Activated CD4-positive, alpha-beta T cell treated with anti-CD3 and anti-CD28 coated beads, Interleukin-10, Interleukin-2, amounts not matched to agents 100 ng/mL and 50 ng/mL, durations not matched to agents 16 hours and 8 hours (primary cell): ENCODE measurements around the gene PACS2.
"Not testable (repeated sequence)": the region's sequence is repeated elsewhere in the genome, so short reads cannot be mapped to it uniquely, and the experiment has no call there.

ENCODE experiments used
- DNase-seq: peaks from one replicate; pipeline ENCODE4 v3.0.0-alpha.2; 2020

PACS2 gene

DNA sequence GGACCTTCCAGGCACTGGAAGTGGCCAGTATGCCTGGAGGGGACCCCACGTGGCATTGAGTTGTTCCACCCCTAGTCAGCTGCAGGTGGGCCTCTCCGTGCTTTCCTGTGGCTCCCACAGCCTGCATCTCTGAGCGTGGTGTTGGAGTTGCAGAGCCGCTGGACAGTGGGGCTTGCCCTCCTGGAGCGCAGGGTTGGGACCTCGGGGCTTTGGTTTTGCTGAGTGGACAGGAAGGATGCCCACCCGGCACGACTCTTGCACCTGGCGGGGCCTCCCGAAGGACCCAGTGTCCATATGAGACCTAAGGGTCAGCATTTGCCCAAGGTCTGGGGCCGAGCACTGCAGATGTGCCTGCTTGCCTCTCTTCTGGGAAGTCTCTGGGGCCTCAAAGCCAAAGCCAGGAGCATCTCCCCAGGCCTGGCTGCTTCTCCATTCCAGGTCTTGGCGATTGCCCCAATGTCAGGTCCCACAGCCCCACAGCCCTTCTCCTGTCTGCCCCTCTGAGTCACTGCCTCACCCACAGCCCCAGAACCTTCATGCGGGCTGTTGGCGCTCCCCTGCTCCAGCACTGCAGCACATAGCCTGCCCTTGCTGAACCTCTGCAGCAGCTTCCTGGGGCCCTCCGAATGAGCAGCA lies 1.5 kb downstream of the PACS2 start:
- DNase-seq, result no peak

GRCh38 chr14:105316577-105316941 lies 2.0 kb downstream of the PACS2 start:
- DNase-seq, result no peak

DNA sequence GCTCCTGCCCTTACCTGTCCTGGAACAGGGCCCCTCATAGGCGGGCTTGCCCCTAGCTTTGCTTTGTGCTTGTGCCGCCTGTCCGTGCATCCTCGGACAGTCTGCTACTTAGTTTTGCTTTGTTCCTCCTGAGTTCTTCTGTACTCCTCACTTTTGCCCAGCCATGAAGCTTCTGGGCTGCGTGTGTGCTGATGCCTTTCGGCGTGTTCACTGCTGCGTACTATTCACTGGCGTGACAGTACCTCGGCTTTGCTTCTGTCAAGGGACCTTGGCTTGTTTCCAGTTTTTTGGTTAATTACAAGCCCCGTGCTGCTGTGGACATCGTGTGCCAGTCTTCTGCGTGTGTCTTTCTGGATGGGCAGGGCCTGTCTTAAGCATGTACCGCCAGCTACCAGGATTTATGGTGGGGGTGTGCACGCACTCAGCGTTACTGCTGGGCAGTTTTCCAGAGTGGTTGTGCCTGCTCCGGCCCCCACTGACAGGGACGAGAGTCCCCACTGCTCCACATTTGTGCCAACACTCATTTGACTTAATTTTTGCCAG lies 2.5 kb downstream of the PACS2 start:
- DNase-seq, result no peak

DNA sequence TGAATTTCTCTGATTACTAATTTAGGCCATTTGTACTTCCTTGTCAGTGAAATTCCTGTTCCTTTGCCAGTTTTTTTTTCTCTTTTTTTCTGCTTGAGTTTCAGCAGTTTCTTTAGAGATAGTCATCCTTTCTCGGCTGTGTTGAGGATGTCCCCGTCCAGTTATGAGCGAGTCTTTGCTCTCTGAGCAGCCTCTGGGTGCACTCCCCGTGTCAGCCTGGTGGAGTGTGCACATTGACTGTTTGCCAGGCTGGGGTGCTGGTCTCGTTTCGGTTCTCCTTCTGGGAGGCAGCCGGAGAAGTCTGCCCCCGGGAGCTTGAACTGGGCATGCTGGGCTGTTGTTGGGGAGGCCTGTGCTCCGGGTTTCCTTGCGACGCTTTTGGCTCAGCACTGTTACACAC lies 3.0 kb downstream of the PACS2 start:
- peak; percentile 32 for DNase-seq

- DNase-seq, result no peak
Measured at GRCh38 chr14:105322791-105323556, 8.4 kb downstream of the PACS2 start.

DNA sequence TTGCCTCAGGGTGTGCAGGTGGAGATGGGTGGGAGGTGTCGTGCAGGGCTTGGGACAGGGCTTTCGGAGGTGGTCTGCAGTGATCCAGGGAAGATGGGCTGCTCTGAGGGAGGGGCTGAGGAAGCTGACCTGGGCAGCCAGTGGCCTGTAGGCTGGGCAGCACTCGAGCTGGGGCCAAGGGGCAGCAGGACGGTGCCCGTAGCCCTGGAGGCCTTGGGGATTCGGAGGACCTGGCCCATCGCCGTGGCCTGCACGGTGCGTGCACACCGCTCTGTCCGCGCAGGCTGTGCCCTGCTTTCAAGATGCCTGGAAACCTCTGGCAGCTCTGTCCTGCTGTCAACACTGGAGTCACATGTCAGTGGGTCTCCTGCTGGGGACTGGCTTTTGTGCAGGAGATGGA lies 9.1 kb downstream of the PACS2 start:
- DNase-seq, result no peak

- no peak for DNase-seq
Measured at GRCh38 chr14:105324080-105324778, 9.7 kb downstream of the PACS2 start.

DNA sequence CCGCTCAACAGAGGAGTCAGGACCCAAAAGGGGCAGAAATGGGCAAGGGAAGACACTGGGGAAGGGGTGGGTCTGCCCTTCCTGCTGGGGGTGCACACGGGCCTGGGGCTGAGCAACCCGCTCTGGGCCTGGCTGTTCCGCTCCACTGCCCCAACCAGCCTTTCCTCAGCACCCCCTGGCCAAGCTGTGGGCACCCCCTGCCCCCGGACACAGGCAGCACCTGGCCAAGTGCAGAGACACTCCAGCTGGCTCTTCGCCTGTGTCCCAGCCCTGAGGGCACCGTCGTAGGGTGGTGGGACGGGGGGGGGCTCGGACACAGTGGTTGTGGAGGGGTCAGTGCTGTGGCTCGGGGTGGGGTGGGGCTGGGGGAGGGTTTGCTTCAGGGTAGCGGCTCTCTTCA lies 10.3 kb downstream of the PACS2 start:
- DNase-seq, result no peak

DNA sequence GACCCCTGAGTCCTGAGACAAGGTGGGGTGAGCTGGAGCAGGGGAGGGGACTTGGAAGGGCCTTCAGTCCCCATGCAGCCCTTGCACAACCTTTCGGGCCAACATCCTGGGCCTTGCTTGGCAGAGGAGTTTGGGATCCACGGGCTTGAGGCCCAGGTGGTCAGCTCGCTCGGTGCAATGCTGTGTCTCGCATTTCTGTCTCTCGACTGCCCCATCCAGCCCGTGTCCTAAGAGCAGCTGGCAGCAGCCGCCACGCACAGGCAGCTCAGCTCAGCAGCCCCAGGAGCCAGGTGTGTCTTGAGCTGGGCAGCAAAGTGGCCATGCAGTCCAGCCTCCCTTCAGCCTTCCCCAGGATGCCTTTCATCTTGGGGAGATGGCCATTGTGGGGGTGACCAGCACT lies 10.8 kb downstream of the PACS2 start:
- DNase-seq, result no peak

- DNase-seq, result no peak
Measured at GRCh38 chr14:105325716-105326567, 11.4 kb downstream of the PACS2 start.

- DNase-seq, result no peak
Measured at GRCh38 chr14:105326568-105326867, 12.0 kb downstream of the PACS2 start.

- DNase-seq, result no peak
Measured at GRCh38 chr14:105326891-105327694, 12.5 kb downstream of the PACS2 start.

GRCh38 chr14:105327695-105328045 lies 13.1 kb downstream of the PACS2 start:
- DNase-seq, result not testable (repeated sequence)

GRCh38 chr14:105328070-105328677 lies 13.6 kb downstream of the PACS2 start:
- no peak for DNase-seq

GRCh38 chr14:105328678-105329390 lies 14.3 kb downstream of the PACS2 start:
- no peak for DNase-seq

- DNase-seq, result no peak
Measured at GRCh38 chr14:105329411-105330150, 15.0 kb downstream of the PACS2 start.

DNA sequence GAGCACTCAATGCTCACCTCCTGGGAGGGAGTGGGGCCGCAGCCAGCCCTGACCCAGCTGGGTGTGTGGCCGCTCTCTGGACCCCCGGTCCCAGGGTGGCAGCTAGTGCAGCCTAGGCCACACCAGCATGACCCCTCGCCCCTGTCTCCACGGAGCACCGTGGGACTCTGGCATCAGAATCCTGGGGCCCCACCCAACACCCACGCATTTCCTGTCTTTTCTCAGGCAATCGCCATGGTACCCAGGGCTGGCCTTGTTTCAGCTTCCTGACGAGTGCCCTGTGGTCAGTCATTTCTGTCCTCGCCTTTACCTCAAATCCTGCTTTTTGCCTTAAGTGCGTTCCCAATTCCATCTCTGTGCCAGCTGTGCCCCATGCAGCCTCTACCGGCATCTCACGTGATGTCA lies 15.9 kb downstream of the PACS2 start:
- peak; percentile 14 for DNase-seq

GRCh38 chr14:105331575-105332349 lies 17.2 kb downstream of the PACS2 start:
- DNase-seq, result no peak

DNA sequence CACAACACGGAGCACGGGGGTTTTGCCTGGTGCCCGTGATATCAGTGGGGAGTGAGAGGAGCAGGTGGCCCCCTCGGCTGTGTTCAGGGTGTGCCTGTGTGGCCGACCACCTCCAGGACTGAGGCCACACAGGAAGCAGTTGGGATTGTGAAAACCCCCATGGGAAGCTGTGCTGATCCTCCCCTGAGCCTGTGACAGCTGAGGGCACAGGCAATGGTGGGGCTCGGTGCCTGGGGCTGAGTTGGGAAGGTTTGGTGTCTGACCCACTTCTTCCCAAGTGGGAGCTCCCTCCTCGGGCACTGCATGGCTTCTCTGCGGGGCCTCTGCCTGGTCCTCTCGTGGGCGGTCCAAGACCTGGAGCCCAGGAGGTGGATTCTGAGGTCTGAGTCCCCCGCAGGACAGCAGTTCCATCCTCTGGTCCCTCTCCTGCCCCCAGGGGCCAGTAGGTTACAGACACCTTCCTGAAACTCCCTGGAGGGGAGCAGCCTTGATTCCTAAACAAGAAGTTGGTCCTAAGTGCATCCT lies 17.9 kb downstream of the PACS2 start:
- no peak for DNase-seq
